Esophagus squamous epithelium (tissue), 5 donors: ENCODE results near the gene CYP27B1. TPM values are rescaled to one million over a fixed set of nuclear protein-coding genes. Genes with fewer than 3 reads are reported as not detected.

Experiments used
- DNase-seq: peaks from one replicate; lab custom pipeline; 2025; lab: John Stamatoyannopoulos, UW
- H3K27ac ChIP-seq, 4 donors: fragments of 200-600 bp; sonication (generic); one replicate each; pipeline ENCODE4 v1.5.1; 2016 to 2019; ENCODE audit warnings: mild to moderate bottlenecking in 1 of 4
- H3K27me3 ChIP-seq, 4 donors: fragments of 200-600 bp; sonication (generic); 1 replicate in 3 of 4; 2 replicates in 1 of 4; pipeline versions ENCODE4 v1.5.1 to v1.6.0; 2017 to 2021; ENCODE audit warnings: antibody characterized with exemption in 1 of 4
- H3K36me3 ChIP-seq, 3 donors: fragments of 200-600 bp; sonication (generic); one replicate each; pipeline ENCODE4 v1.5.1; 2016 to 2019
- H3K4me1 ChIP-seq, 3 donors: fragments of 200-600 bp; sonication (generic); one replicate each; pipeline ENCODE4 v1.5.1; 2017 to 2019
- H3K4me3 ChIP-seq, 4 donors: fragments of 200-600 bp; sonication (generic); 1 replicate in 3 of 4; 2 replicates in 1 of 4; pipeline ENCODE4 v1.5.1; 2016 to 2019; ENCODE audit warnings: mild to moderate bottlenecking in 2 of 4, moderate library complexity in 1 of 4
- H3K9me3 ChIP-seq, 3 donors: fragments of 200-600 bp; sonication (generic); one replicate each; pipeline ENCODE4 v1.5.1; 2016 to 2019
- POLR2A ChIP-seq, 4 donors: fragments of 450-650 bp; IDR thresholded peaks; one replicate each; pipeline ENCODE4 v1.6.1; 2017; ENCODE audit warnings: antibody characterized with exemption in 4 of 4, mild to moderate bottlenecking in 4 of 4, moderate library complexity in 3 of 4
- WGBS, 2 donors: methylation state at CpG; one replicate each; pipeline ENCODE4 v1.1.5; 2018; 5-methylcytosine and 5-hydroxymethylcytosine counted together
- intact Hi-C: fragments of 100-400 bp; cut with DNase I; formaldehyde crosslinking; loops from one replicate; pipeline ENCODE4 v1.15.0; 2022
- total RNA-seq, 4 donors: library from RNA; depleted of rRNA; stranded (reverse); fragments of >200 nt; gene quantifications; one replicate each; pipeline ENCODE4 v1.1.0, GENCODE V29; 2016
- TF ChIP-seq, protein P1 (sequence below), 6 experiments: fragments of 450-650 bp in 4 of 6; fragments of 200-600 bp in 2 of 6; sonication (generic) in 2 of 6; IDR thresholded peaks; one replicate each; pipeline ENCODE4 v1.5.1; 2016 to 2019; ENCODE audit warnings: antibody characterized with exemption in 6 of 6, mild to moderate bottlenecking in 4 of 6, moderate library complexity in 4 of 6
- donor health status: DM: yes; HTN: yes; CAD: no.

Gene CYP27B1
- total RNA-seq, 4 donors from 2014 or later = 0.18 to 1.7 (median 1.1) TPM

DNA sequence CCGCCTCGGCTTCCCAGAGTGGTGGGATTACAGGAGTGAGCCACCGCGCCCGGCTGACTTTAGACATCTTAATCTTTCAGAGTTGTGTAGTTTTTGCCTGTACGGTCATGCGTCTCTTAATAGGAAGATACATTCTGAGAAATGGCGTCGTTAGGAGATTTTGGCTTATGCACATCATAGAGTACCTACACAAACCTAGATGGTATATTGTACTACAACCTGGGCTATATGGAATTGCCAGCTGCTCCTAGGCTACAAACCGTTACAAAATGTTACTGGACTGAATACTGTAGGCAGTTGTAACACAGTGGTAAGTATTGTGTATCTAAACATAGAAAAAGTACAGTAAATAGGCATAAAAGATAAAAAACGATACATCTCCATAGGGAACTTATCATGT lies 17.0 kb upstream of the CYP27B1 start:
- Histone ChIP-seq H3K9me3 (no peaks in the 10 kb centered on the region), H3K27me3 (no peaks in the 10 kb centered on the region), H3K36me3 (peaks cover 0 to 68% (median 0%) of the 10 kb centered on the region in 3 donors), H3K4me3 (peak overlapping the region in 2 of 4 donors; percentile 95), H3K4me1 (peaks cover 10 to 25% (median 16%) of the 10 kb centered on the region in 3 donors), H3K27ac (no peak overlapping the region)
- TF ChIP-seq, protein P1, sequence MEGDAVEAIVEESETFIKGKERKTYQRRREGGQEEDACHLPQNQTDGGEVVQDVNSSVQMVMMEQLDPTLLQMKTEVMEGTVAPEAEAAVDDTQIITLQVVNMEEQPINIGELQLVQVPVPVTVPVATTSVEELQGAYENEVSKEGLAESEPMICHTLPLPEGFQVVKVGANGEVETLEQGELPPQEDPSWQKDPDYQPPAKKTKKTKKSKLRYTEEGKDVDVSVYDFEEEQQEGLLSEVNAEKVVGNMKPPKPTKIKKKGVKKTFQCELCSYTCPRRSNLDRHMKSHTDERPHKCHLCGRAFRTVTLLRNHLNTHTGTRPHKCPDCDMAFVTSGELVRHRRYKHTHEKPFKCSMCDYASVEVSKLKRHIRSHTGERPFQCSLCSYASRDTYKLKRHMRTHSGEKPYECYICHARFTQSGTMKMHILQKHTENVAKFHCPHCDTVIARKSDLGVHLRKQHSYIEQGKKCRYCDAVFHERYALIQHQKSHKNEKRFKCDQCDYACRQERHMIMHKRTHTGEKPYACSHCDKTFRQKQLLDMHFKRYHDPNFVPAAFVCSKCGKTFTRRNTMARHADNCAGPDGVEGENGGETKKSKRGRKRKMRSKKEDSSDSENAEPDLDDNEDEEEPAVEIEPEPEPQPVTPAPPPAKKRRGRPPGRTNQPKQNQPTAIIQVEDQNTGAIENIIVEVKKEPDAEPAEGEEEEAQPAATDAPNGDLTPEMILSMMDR (IDR thresholded peaks at IDR 0.05) = no peak
- no peak for TF ChIP-seq POLR2A (IDR thresholded peaks at IDR 0.05)
- 87 to 93% methylated on average over 11 of the region's 11 CpGs for WGBS, 2 donors
- intact Hi-C loops = loop anchor here (10.0 kb wide), 1 partner anchor 51 kb away; no protein-coding TSS in a partner anchor
- no peak for DNase-seq

- TF ChIP-seq POLR2A (IDR thresholded peaks at IDR 0.05) = no peak
- TF ChIP-seq, protein P1 (IDR thresholded peaks at IDR 0.05) = no peak
- peaks cover 0 to 64% (median 0%) of the 10 kb centered on the region in 3 donors for H3K36me3 ChIP-seq
- no peaks in the 10 kb centered on the region for H3K27me3 ChIP-seq
- intact Hi-C loops = loop anchor here (10.0 kb wide), 1 partner anchor 51 kb away; no protein-coding TSS in a partner anchor
- no peaks in the 10 kb centered on the region for H3K9me3 ChIP-seq
- H3K4me1 ChIP-seq = peaks cover 10 to 25% (median 16%) of the 10 kb centered on the region in 3 donors
- DNase-seq = no peak
- peak overlapping the region in 3 of 4 donors; percentile 70 to 88 (median 84) for H3K27ac ChIP-seq
- 77 to 80% methylated on average over 9 to 11 of the region's 12 CpGs for WGBS, 2 donors
- peak overlapping the region; percentile 73 to 95 (median 94) for H3K4me3 ChIP-seq
Measured at GRCh38 chr12:57783466-57783801, 16.6 kb upstream of the CYP27B1 start.

DNA sequence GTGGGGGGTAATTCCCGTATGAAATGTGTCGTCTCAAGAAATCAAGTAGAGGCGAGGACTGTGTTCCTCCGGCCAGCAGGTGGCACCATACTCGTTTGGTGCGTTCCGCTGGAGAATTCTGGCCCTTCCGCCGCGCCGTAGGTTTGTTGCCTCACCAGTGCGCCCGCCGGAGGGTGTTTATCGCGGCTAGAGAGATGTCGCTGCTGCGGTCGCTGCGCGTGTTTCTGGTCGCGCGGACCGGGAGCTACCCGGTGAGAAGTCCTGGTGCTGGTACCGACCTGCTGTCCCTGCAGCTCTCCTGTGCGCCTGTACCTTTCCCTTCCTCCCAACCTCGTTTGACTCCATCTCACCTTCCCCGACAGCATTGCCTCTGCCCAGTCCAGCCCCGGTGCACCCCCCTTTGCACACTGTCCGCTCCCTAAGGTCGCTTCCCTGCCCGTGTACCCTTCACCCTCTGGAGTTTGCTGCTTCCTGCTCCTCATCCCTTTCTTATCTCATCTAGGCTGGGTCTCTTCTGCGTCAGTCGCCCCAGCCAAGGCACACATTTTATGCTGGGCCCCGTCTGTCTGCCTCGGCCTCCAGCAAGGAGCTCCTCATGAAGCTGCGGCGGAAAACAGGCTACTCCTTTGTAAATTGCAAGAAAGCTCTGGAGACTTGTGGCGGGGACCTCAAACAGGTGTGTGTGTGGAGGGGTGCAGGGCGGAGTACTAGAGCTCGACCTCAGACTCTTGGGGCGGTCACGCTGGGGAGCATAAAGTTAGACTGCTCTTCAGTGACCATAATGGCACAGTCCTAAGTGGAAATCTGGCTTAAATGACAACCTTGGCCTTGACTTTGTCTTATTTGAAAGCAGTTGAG lies 16.0 kb upstream of the CYP27B1 start, which contains the start of gene TSFM:
Gene TSFM (plus strand): TSS at position 180 of the 858 bp plus-strand sequence. CDS start 15 bp downstream, at position 195.
- no peaks in the 10 kb centered on the region for H3K27me3 ChIP-seq
- peak within 1 kb of the TSS; percentile 73 to 95 (median 94) for H3K4me3 ChIP-seq
- peak; percentile 78 for DNase-seq
- H3K27ac ChIP-seq = peak within 1 kb of the TSS; percentile 70 to 88 (median 82)
- TF ChIP-seq, protein P1 (IDR thresholded peaks at IDR 0.05) = peak; percentile 92 to 98 (median 96)
- TF ChIP-seq POLR2A (IDR thresholded peaks at IDR 0.05) = peak in 2 of 4 donors; percentile 43 to 68
- peaks cover 10 to 25% (median 16%) of the 10 kb centered on the region in 3 donors for H3K4me1 ChIP-seq
- intact Hi-C loops = loop anchor here (10.0 kb wide), 1 partner anchor 52 kb away; no protein-coding TSS in a partner anchor
- H3K9me3 ChIP-seq = no peaks in the 10 kb centered on the region
- WGBS, 2 donors = 0 to 1% methylated on average over 35 to 36 of the region's 45 CpGs
- peaks cover 0 to 58% (median 0%) of the 10 kb centered on the region in 3 donors for H3K36me3 ChIP-seq

GRCh38 chr12:57782243-57782607 lies 15.3 kb upstream of the CYP27B1 start:
- intact Hi-C loops = loop anchor here (10.0 kb wide), 1 partner anchor 53 kb away; no protein-coding TSS in a partner anchor
- TF ChIP-seq POLR2A (IDR thresholded peaks at IDR 0.05) = no peak
- TF ChIP-seq, protein P1 (IDR thresholded peaks at IDR 0.05) = no peak
- peak overlapping the region in 3 of 4 donors; percentile 70 to 88 (median 81) for H3K27ac ChIP-seq
- peaks cover 10 to 25% (median 16%) of the 10 kb centered on the region in 3 donors for H3K4me1 ChIP-seq
- WGBS, 2 donors = 14 to 21% methylated on average over 4 of the region's 4 CpGs
- DNase-seq = no peak
- peaks cover 0 to 52% (median 0%) of the 10 kb centered on the region in 3 donors for H3K36me3 ChIP-seq
- H3K4me3 ChIP-seq = peak overlapping the region in 3 of 4 donors; percentile 93 to 95 (median 95)
- no peaks in the 10 kb centered on the region for H3K9me3 ChIP-seq
- no peaks in the 10 kb centered on the region for H3K27me3 ChIP-seq
